ENCODE measurements around the gene MSH2.

DNA sequence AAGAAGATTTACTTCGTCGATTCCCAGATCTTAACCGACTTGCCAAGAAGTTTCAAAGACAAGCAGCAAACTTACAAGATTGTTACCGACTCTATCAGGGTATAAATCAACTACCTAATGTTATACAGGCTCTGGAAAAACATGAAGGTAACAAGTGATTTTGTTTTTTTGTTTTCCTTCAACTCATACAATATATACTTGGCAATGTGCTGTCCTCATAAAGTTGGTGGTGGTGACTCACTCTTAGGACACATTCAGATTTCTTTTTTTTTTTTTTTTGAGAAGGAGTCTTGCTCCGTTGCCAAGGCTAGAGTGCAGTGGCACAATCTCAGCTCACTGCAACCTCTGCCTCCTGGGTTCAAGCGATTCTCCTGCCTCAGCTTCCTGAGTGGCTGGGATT is 26.8 kb downstream of the MSH2 start:
- no peak for TF ChIP-seq EZH2phosphoT487 (IDR thresholded peaks at IDR 0.05; ENCODE audit: insufficient read depth, low read depth)
- no peak for TF ChIP-seq EZH2 (IDR thresholded peaks at IDR 0.05; ENCODE audit: insufficient read depth, poor library complexity, severe bottlenecking)

Data from GM23248 (cell line).